Suprapubic skin (tissue), 4 donors: ENCODE measurements around the gene RILPL1.

Source experiments
- CTCF ChIP-seq, 2 donors: fragments of 200-600 bp in 1 of 2; fragments of 450-650 bp in 1 of 2; sonication (generic) in 1 of 2; IDR thresholded peaks; one replicate each; pipeline ENCODE4 v1.5.1; 2016 to 2019; ENCODE audit warnings: antibody characterized with exemption in 2 of 2, mild to moderate bottlenecking in 1 of 2, moderate library complexity in 1 of 2
- EP300 ChIP-seq: sonication (generic); formaldehyde crosslinking; IDR thresholded peaks from one replicate; pipeline ENCODE4 v1.6.1; 2017; ENCODE audit warnings: antibody characterized with exemption
- POLR2A ChIP-seq, 2 donors: fragments of 450-650 bp; IDR thresholded peaks; one replicate each; pipeline ENCODE4 v1.6.1; 2017; ENCODE audit warnings: antibody characterized with exemption in 2 of 2, mild to moderate bottlenecking in 2 of 2, moderate library complexity in 2 of 2
- POLR2AphosphoS5 ChIP-seq, 3 donors: sonication (generic); formaldehyde crosslinking; IDR thresholded peaks; one replicate each; pipeline ENCODE4 v1.6.1; 2017; ENCODE audit warnings: antibody characterized with exemption in 3 of 3

GRCh38 chr12:123540899-123541662 is 7.6 kb upstream of the RILPL1 start:
- no peak for TF ChIP-seq EP300
- no peak for TF ChIP-seq POLR2AphosphoS5 (IDR thresholded peaks at IDR 0.05)
- no peak for TF ChIP-seq CTCF (IDR thresholded peaks at IDR 0.05)
- TF ChIP-seq POLR2A (IDR thresholded peaks at IDR 0.05) = no peak
